Ishikawa (cell line): ENCODE data around the gene CX3CL1.

Experiments used
- CEBPB ChIP-seq: IDR thresholded peaks from 2 replicates; pipeline ENCODE4 v1.6.1; 2012
- CREB1 ChIP-seq: IDR thresholded peaks from 2 replicates; pipeline ENCODE4 v1.6.1; 2012; ENCODE audit warnings: low read depth
- EGR1 ChIP-seq: IDR thresholded peaks from 2 replicates; pipeline ENCODE4 v1.6.1; 2012
- EP300 ChIP-seq: IDR thresholded peaks from 2 replicates; pipeline ENCODE4 v1.6.1; 2012; ENCODE audit warnings: borderline replicate concordance
- FOXM1 ChIP-seq: IDR thresholded peaks from 2 replicates; pipeline ENCODE4 v1.6.1; 2012; ENCODE audit warnings: low read depth, borderline replicate concordance
- MAX ChIP-seq: IDR thresholded peaks from 2 replicates; pipeline ENCODE4 v1.6.1; 2012
- NFIC ChIP-seq: IDR thresholded peaks from 2 replicates; pipeline ENCODE4 v1.6.1; 2012
- RAD21 ChIP-seq: IDR thresholded peaks from 2 replicates; pipeline ENCODE4 v1.6.1; 2012; ENCODE audit warnings: low read depth
- REST ChIP-seq: IDR thresholded peaks from 2 replicates; pipeline ENCODE4 v1.6.1; 2012; ENCODE audit warnings: low read depth, mild to moderate bottlenecking
- TAF1 ChIP-seq: IDR thresholded peaks from 2 replicates; pipeline ENCODE4 v1.6.1; 2012; ENCODE audit warnings: low read depth, mild to moderate bottlenecking
- TCF12 ChIP-seq: IDR thresholded peaks from 2 replicates; pipeline ENCODE4 v1.6.1; 2012; ENCODE audit warnings: low read depth
- TEAD4 ChIP-seq: IDR thresholded peaks from 2 replicates; pipeline ENCODE4 v1.6.1; 2012
- USF1 ChIP-seq: IDR thresholded peaks from 2 replicates; pipeline ENCODE4 v1.6.1; 2012
- YY1 ChIP-seq: IDR thresholded peaks from 2 replicates; pipeline ENCODE4 v1.6.1; 2012; ENCODE audit warnings: low read depth
- ZBTB7A ChIP-seq: IDR thresholded peaks from 2 replicates; pipeline ENCODE4 v1.6.1; 2012; ENCODE audit warnings: low read depth

Gene CX3CL1

GRCh38 chr16:57427307-57427706, 55.0 kb downstream of the CX3CL1 start:
- TF ChIP-seq MAX = no peak
- no peak for TF ChIP-seq YY1
- TF ChIP-seq CREB1 = no peak
- TF ChIP-seq FOXM1 = no peak
- no peak for TF ChIP-seq TCF12
- no peak for TF ChIP-seq TEAD4
- no peak for TF ChIP-seq CEBPB
- TF ChIP-seq NFIC = no peak
- no peak for TF ChIP-seq RAD21
- TF ChIP-seq USF1 = no peak
- no peak for TF ChIP-seq EGR1
- TF ChIP-seq EP300 = no peak
- no peak for TF ChIP-seq REST
- TF ChIP-seq TAF1 = no peak
- no peak for TF ChIP-seq ZBTB7A

GRCh38 chr16:57427824-57428223, 55.5 kb downstream of the CX3CL1 start:
- no peak for TF ChIP-seq EGR1
- TF ChIP-seq TAF1 = no peak
- no peak for TF ChIP-seq REST
- TF ChIP-seq ZBTB7A = no peak
- no peak for TF ChIP-seq CREB1

- TF ChIP-seq USF1 = no peak
- TF ChIP-seq EGR1 = no peak
- TF ChIP-seq YY1 = no peak
- no peak for TF ChIP-seq ZBTB7A
- TF ChIP-seq MAX = no peak
- TF ChIP-seq TEAD4 = no peak
- TF ChIP-seq RAD21 = no peak
- TF ChIP-seq NFIC = no peak
- TF ChIP-seq FOXM1 = no peak
- no peak for TF ChIP-seq EP300
- no peak for TF ChIP-seq REST
- no peak for TF ChIP-seq TAF1
- no peak for TF ChIP-seq CREB1
- no peak for TF ChIP-seq TCF12
- no peak for TF ChIP-seq CEBPB
These were observed 58.7 kb downstream of the CX3CL1 start for GRCh38 chr16:57430955-57431354.

GRCh38 chr16:57432505-57432904, 60.2 kb downstream of the CX3CL1 start:
- no peak for TF ChIP-seq TCF12
- no peak for TF ChIP-seq FOXM1
- TF ChIP-seq MAX = no peak
- TF ChIP-seq CEBPB = no peak
- TF ChIP-seq USF1 = no peak
- TF ChIP-seq CREB1 = no peak
- no peak for TF ChIP-seq YY1
- TF ChIP-seq ZBTB7A = no peak
- no peak for TF ChIP-seq TAF1
